NCI-H1436 (cell line): ENCODE data around the gene INSYN2A.

Source experiments
- DNase-seq: peaks from one replicate; lab custom pipeline; 2025; lab: John Stamatoyannopoulos, UW

INSYN2A gene

DNA sequence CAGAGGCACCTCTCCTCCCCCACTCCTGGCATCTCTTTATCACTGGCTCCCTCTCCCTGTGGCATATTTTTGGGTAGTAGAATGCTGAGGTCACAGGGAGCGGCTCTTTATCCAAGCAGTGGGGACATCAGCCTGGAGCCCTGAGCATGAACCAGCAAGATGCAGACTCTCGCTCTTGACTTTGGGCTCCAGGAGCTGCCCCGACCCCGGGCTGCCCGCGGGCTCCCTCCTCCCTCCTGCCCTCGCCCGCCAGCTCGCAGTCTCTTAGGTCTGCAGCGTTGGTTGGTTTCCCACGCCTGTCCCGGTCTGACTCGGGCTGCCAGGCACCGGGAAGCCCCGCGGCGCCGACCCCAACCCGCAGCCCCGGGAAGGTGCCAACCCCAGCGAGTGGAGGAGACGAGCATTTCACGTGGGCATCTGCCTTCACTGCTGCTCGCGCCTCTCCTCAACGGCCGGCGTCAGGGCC, 1.3 kb downstream of the INSYN2A start:
- DNase-seq = no peak

GRCh38 chr10:127194599-127194998, 1.8 kb downstream of the INSYN2A start:
- no peak for DNase-seq

DNA sequence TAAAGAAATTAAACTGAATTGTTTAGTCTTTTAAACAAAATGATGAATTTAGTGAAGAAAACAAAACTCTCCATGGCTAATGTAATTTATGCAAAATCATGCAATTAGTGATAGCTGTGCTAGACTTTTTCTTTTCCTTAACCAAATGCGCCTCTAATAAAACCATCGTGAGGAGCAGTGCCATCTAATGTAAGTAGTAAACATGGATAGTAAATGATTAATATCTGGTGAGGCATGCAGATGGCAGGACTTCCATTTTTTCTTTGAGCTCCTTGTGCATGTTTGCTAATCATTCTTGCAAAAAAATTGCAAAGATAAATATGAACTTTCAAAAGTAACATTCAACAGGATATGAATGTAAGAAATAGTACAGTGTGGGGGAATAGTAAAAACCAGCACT, 2.3 kb downstream of the INSYN2A start:
- DNase-seq = no peak

DNA sequence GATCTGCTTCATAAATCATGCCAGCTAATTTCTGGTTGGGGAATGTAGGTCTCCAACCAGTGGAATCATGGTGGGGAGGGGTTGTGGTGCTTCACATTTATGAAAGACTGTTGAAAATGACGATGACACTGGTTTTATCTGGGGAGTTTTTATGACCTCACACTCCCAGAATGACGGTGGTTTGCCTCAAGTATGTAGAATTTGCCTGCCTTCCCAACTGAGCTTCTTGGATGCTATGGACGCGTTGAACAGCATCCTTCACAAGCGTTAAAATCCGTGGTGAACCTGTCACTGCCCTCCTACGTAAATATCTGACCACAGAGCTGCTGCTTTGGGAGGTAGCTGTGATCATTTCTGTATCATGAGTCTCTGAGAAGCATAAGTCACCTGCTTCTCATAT, 3.3 kb downstream of the INSYN2A start:
- DNase-seq = no peak

GRCh38 chr10:127190427-127190826, 6.0 kb downstream of the INSYN2A start:
- no peak for DNase-seq

- no peak for DNase-seq
Measured at GRCh38 chr10:127189226-127189625, 7.2 kb downstream of the INSYN2A start.

GRCh38 chr10:127186813-127187212, 9.6 kb downstream of the INSYN2A start:
- no peak for DNase-seq

DNA sequence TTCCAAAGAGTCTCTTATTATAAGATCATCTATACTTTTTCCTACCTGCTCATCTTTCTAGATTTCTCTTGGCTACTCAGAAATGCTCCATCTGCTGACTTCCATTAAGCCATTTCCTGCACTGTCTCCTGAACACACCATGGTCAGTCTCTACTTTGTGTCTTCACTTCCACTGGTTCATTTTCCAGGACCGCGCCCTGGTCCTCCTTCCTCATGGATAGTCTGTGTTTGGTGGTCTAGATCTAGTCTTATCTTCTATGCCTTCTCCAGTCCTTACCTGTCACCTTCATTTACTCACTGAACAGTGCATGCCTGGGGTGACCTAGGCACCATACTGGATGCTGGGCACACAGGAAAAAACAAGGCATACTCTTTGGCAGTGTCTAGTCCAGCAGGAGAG, 11.8 kb downstream of the INSYN2A start:
- DNase-seq = no peak

- no peak for DNase-seq
Measured at GRCh38 chr10:127182161-127182560, 14.2 kb downstream of the INSYN2A start.

DNA sequence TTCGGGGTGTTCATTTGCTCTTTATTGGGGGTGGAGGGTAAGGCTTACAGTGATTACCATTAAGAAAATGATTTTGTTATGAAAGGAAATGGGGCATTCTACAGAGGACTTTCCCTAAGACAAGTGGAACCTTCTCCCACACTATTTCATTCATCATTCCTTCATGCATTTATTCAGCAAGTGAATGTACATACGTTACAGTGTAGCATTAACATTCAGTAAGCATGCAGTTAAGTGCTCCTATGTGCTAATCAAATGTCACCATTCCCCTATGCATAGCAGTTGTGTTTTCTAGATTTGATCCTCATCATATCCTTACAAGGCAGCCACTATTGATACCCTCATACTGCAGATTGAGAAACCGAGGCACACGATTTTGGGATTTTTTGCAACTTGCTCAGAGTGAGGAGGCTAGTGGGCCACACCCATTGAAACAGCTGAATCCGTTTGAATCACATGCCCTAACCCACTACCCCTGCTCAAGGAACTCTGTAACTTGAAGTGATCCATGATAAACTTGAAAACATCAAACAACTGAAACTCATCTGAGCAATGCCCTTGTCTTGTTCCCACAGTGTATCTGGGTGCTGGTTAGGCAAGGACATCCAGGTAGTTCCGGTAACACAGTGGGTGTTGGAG, 16.7 kb downstream of the INSYN2A start:
- no peak for DNase-seq

GRCh38 chr10:127176649-127177048, 19.7 kb downstream of the INSYN2A start:
- no peak for DNase-seq

GRCh38 chr10:127175357-127176110, 20.9 kb downstream of the INSYN2A start:
- DNase-seq = no peak

DNA sequence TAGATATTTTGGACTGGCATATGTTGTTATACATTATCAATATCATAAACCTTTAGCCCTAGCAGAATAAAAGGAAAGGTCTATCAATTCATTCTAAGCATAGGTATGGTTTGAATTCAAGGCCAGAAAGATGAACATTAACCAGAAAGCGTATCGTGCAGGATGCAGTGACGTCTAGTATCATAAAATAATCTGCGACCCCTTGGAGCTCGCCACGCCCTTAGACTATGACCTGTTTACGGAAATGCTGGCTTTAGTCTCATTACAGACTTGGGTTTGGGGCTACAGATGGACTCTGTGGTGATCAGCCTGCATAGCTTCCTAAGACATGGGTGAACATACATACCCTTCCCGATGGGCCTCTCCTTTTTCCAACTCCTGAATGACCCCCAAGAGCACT, 21.5 kb downstream of the INSYN2A start:
- DNase-seq = no peak

GRCh38 chr10:127168261-127168660, 28.1 kb downstream of the INSYN2A start:
- DNase-seq = no peak

DNA sequence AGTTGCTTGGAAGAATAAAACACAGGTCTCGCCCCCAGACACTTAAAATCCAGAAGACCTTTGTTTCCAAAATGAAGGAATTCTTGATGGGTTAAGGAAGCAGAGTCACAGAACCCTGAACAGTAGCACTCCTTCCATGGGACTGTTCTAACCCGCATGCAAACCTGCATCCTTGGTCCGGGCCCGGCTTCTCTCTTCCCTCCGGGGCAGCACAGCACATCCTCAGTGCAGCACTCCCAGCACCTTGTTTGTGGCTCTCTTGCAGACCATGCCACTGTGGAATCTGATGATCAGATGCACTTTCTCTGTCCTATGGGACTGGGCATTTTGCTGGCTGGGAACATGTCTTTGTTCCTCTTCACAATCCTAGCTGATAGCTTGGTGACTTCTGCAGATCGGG, 33.5 kb downstream of the INSYN2A start:
- DNase-seq = no peak

GRCh38 chr10:127161482-127161881, 34.9 kb downstream of the INSYN2A start:
- no peak for DNase-seq

GRCh38 chr10:127159648-127160245, 36.6 kb downstream of the INSYN2A start:
- no peak for DNase-seq

DNA sequence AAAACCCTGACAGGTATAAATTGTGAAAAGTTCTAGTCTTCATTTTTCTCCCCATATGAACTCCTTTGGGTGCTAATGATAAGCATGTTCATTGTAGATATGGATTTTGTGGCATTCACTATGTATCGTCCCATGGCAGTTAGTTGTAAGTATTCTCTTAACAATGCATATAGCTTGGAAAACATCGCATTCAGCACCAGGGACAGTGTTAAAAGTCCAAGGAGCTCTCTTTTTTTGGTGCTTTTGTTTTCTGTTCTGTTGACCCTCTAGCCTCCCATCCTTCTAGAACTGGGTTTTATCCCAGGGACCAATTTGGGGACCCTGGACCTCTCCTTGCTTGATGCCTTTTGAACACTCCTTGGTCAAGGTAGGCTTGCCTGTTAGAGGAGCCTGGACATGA, 37.7 kb downstream of the INSYN2A start:
- DNase-seq = no peak

DNA sequence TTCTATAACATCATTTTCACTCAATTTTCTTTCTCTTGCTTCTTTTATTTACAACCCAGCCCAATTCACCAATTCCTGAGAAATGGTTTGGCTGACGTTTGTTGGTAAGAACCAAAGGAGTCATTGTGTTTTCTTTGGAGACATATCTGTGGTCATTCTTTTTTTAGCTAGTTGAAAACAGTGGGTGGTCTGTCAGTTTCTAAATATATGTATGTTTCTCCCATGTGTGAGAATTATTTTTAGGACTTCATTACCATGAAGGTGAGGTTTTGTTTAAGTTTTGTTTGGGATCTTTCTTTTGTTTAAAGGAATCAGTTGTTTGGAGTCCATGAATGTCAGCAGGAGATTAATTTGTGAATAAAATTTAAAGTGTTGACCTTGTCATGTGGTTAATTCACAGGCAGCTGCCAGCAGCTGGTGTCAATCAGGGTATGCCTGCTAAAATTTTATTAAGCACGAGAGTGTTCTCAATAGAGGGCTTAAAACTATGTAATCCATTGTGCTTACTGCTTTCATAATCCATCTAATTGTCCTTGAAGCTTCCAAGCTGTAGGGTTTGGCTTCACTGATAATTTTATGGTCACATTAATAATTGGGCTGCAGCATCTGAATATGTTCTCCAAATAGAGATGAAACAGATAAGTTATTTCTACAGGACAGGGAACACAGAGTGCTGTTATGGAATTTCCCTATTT, 38.7 kb downstream of the INSYN2A start:
- DNase-seq = no peak

GRCh38 chr10:127157089-127157488, 39.3 kb downstream of the INSYN2A start:
- no peak for DNase-seq

- no peak for DNase-seq
Measured at GRCh38 chr10:127154831-127155620, 41.4 kb downstream of the INSYN2A start.

DNA sequence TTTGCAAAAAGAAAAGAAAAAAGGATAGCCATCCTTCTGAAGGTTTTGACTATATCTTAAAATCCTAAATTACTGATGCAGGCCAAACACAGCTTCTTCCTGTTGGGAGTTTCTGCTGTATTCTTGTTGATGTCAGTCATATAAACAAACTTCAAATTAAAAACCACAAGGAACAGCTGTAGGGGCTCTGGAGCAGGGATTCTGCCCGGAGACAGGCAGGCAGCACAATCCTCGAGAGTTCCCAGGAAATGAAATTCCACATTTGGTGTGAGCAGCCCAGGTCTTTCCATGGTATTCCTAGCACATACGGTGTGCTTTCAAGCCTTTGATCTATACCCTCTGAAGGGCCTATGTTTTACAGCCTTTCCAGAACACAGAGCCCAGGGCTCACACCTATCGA, 43.2 kb downstream of the INSYN2A start:
- no peak for DNase-seq
